HCT116 (cell line): ENCODE data around the gene SLC66A2. TPM values are rescaled to one million over a fixed set of nuclear protein-coding genes. Genes with fewer than 3 reads are reported as not detected.

Experiments used
- ATAC-seq: fragments of 200-7000 bp; cut with Tn5 transposase; 2 replicates; pipeline ENCODE4 v1.9.1; 2020; ENCODE audit warnings: mild to moderate bottlenecking, moderate library complexity
- BruUV-seq: library from RNA; stranded (reverse); fragments of 400-500 nt; replicated peaks from 2 replicates; lab custom pipeline; 2021; lab: Mats Ljungman, UMichigan
- CTCF ChIA-PET: fragments of 300-600 bp; sonication (Branson Sonifier 250); formaldehyde crosslinking; loops from one replicate; lab custom pipeline; 2021; ENCODE audit warnings: antibody characterized with exemption; lab: Charles Lee
- POLR2A ChIA-PET: fragments of 300-600, 350-600 bp; sonication (Branson Sonifier 250); formaldehyde crosslinking; loops from one replicate; lab custom pipeline; 2021; ENCODE audit warnings: antibody characterized with exemption; lab: Charles Lee
- RAD21 ChIA-PET, 2 experiments: fragments of 300-600 bp; sonication (Branson Sonifier 250); formaldehyde crosslinking; loops; one replicate each; lab custom pipeline; 2023; ENCODE audit warnings: low total read pairs in 2 of 2; ENCODE audit not compliant: uncharacterized antibody in 2 of 2, unreplicated experiment in 2 of 2, low non-redundant PET in 1 of 2; lab: Charles Lee
- DNase-seq: peaks from one replicate; pipeline ENCODE4 v3.0.0-alpha.2; 2010; ENCODE audit warnings: low read depth, low spot score
- H2AFZ ChIP-seq: fragments of 200-600 bp; shearing (Covaris generic), sonication (generic); 2 replicates; pipeline ENCODE4 v1.6.1; 2017; ENCODE audit warnings: low read depth, mixed run types, mixed read lengths, antibody characterized with exemption, low read length; ENCODE audit not compliant: poor library complexity, severe bottlenecking
- H3K27ac ChIP-seq: 2 replicates; pipeline ENCODE4 v1.5.1; 2012; ENCODE audit warnings: low read depth, low read length
- H3K27me3 ChIP-seq: fragments of 200-600 bp; sonication (generic); 2 replicates; pipeline ENCODE4 v1.6.1; 2016; ENCODE audit warnings: mixed run types, low read length, mixed read lengths; ENCODE audit not compliant: insufficient read depth
- H3K36me3 ChIP-seq, 2 experiments: fragments of 200-500 bp in 1 of 2; fragments of 200-600 bp in 1 of 2; sonication (Bioruptor generic) in 1 of 2; sonication (generic) in 1 of 2; 2 replicates each; pipeline versions ENCODE4 v1.5.1 to v1.6.1; 2014 to 2016; ENCODE audit warnings: low read length in 2 of 2, inconsistent platforms in 1 of 2, mixed read lengths in 1 of 2, mixed run types in 1 of 2; ENCODE audit not compliant: insufficient read depth in 2 of 2, control insufficient read depth in 1 of 2
- H3K4me1 ChIP-seq, 2 experiments: fragments of 200-600 bp in 1 of 2; sonication (generic) in 1 of 2; 2 replicates each; pipeline versions ENCODE4 v1.5.1 to v1.6.1; 2012 to 2017; ENCODE audit warnings: low read length in 2 of 2, inconsistent platforms in 1 of 2, mild to moderate bottlenecking in 1 of 2, mixed read lengths in 1 of 2, mixed run types in 1 of 2, moderate library complexity in 1 of 2; ENCODE audit not compliant: insufficient read depth in 2 of 2, control insufficient read depth in 1 of 2
- H3K4me2 ChIP-seq: fragments of 200-600 bp; sonication (generic); 2 replicates; pipeline ENCODE4 v1.6.1; 2017; ENCODE audit warnings: mixed run types, low read length, mixed read lengths
- H3K4me3 ChIP-seq, 2 experiments: fragments of 200-600 bp in 1 of 2; sonication (generic) in 1 of 2; replicated peaks in 1 of 2; 2 replicates each; pipeline ENCODE4 v1.5.1; 2011 to 2016; ENCODE audit warnings: low read length in 2 of 2, control low read depth in 1 of 2, low read depth in 1 of 2, mild to moderate bottlenecking in 1 of 2, mixed read lengths in 1 of 2, mixed run types in 1 of 2
- H3K79me2 ChIP-seq: fragments of 200-600 bp; sonication (generic); 2 replicates; pipeline ENCODE4 v1.6.1; 2017; ENCODE audit warnings: mild to moderate bottlenecking, mixed run types, low read length, moderate library complexity, mixed read lengths; ENCODE audit not compliant: insufficient read depth
- H3K9ac ChIP-seq: fragments of 200-600 bp; sonication (generic); 2 replicates; pipeline ENCODE4 v1.6.1; 2016; ENCODE audit warnings: low read length, mixed read lengths
- H3K9me2 ChIP-seq: fragments of 200-600 bp; sonication (generic), shearing (Covaris generic); 2 replicates; pipeline ENCODE4 v1.6.1; 2017; ENCODE audit warnings: mixed run types, mild to moderate bottlenecking, moderate library complexity; ENCODE audit not compliant: insufficient read depth
- H3K9me3 ChIP-seq, 2 experiments: fragments of 200-500 bp in 1 of 2; fragments of 200-600 bp in 1 of 2; sonication (Bioruptor generic) in 1 of 2; sonication (generic) in 1 of 2; 2 replicates each; pipeline ENCODE4 v1.6.1; 2014 to 2017; ENCODE audit warnings: low read length in 2 of 2, mixed read lengths in 2 of 2, inconsistent platforms in 1 of 2, low read depth in 1 of 2, mild to moderate bottlenecking in 1 of 2, mixed run types in 1 of 2, moderate library complexity in 1 of 2; ENCODE audit not compliant: control insufficient read depth in 1 of 2, insufficient read depth in 1 of 2
- H4K20me1 ChIP-seq: fragments of 200-600 bp; sonication (generic), shearing (Covaris generic); 2 replicates; pipeline ENCODE4 v1.6.1; 2017; ENCODE audit warnings: mixed run types, mild to moderate bottlenecking, moderate library complexity; ENCODE audit not compliant: insufficient read depth
- CBX3 ChIP-seq: IDR thresholded peaks from 2 replicates; pipeline ENCODE4 v1.6.1; 2012; ENCODE audit warnings: low read depth
- EZH2phosphoT487 ChIP-seq: fragments of 200-600 bp; IDR thresholded peaks from 2 replicates; pipeline ENCODE4 v1.6.1; 2018; ENCODE audit warnings: antibody characterized with exemption, borderline replicate concordance
- POLR2A ChIP-seq: IDR thresholded peaks from 2 replicates; pipeline ENCODE4 v1.7.0; 2011; ENCODE audit warnings: borderline replicate concordance; ENCODE audit not compliant: insufficient read depth, insufficient read length; ENCODE audit errors: extremely low read depth
- RAD21 ChIP-seq: IDR thresholded peaks from 2 replicates; pipeline ENCODE4 v1.6.1; 2012; ENCODE audit warnings: low read depth, mild to moderate bottlenecking
- SP1 ChIP-seq: IDR thresholded peaks from 2 replicates; pipeline ENCODE4 v1.6.1; 2012; ENCODE audit warnings: low read depth
- SRF ChIP-seq: IDR thresholded peaks from 2 replicates; pipeline ENCODE4 v1.6.1; 2012; ENCODE audit warnings: low read depth
- TCF7L2 ChIP-seq: IDR thresholded peaks from 2 replicates; pipeline ENCODE4 v1.7.0; 2011; ENCODE audit warnings: borderline replicate concordance, inconsistent platforms; ENCODE audit not compliant: insufficient read depth, insufficient read length; ENCODE audit errors: extremely low read depth
- ZNF274 ChIP-seq: fragments of 200-500 bp; sonication (Bioruptor generic); IDR thresholded peaks from 2 replicates; pipeline ENCODE4 v1.6.1; 2014; ENCODE audit warnings: mild to moderate bottlenecking, low read depth, low read length, inconsistent platforms
- intact Hi-C: fragments of 100-400 bp; cut with micrococcal nuclease; formaldehyde crosslinking; loops from 2 replicates; pipeline ENCODE4 v1.10.0; 2022
- total RNA-seq: library from RNA; stranded (reverse); gene quantifications from one replicate; pipeline ENCODE4 v1.2.1, GENCODE V29; 2021; ENCODE audit not compliant: unreplicated experiment
- TF ChIP-seq, protein P1 (sequence below): IDR thresholded peaks from 2 replicates; pipeline ENCODE4 v1.6.1; 2011; ENCODE audit warnings: mild to moderate bottlenecking, low read length, moderate library complexity; ENCODE audit not compliant: insufficient replicate concordance; ENCODE audit errors: extremely low read depth

SLC66A2 gene
- total RNA-seq, 1 experiment from 2014 or later, result 44.9 TPM

GRCh38 chr18:79949697-79950487 is 1.6 kb downstream of the SLC66A2 start:
- Histone ChIP-seq H3K4me2 (peak overlapping the region; percentile 79), H3K27ac (no peak overlapping the region), H3K9ac (peak overlapping the region; percentile 81), H3K4me1 (peaks cover 3 to 16% of the 10 kb centered on the region in 2 experiments; a peak in 2 of 4 replicates), H3K9me3 (no peaks in the 10 kb centered on the region), H3K36me3 (peaks cover 0 to 11% of the 10 kb centered on the region in 2 experiments; a peak in 1 of 4 replicates), H3K79me2 (peaks cover 60% of the 10 kb centered on the region), H3K27me3 (no peaks in the 10 kb centered on the region), H3K9me2 (no peaks in the 10 kb centered on the region), H2AFZ (no peak overlapping the region), H4K20me1 (peaks cover 3% of the 10 kb centered on the region; the same call in 1 of the 2 replicates), H3K4me3 (peak overlapping the region; percentile 63 to 70)
- ATAC-seq (no peak), DNase-seq (no peak)
- RAD21 ChIA-PET, result no interaction called here
- POLR2A ChIA-PET, result no interaction called here
- BruUV-seq, result TSS peak; percentile 67
- TF ChIP-seq ZNF274 (no peak), TCF7L2 (no peak), CBX3 (no peak), SP1 (no peak), SRF (no peak), EZH2phosphoT487 (no peak), RAD21 (no peak), POLR2A (no peak)
- TF ChIP-seq, protein P1, sequence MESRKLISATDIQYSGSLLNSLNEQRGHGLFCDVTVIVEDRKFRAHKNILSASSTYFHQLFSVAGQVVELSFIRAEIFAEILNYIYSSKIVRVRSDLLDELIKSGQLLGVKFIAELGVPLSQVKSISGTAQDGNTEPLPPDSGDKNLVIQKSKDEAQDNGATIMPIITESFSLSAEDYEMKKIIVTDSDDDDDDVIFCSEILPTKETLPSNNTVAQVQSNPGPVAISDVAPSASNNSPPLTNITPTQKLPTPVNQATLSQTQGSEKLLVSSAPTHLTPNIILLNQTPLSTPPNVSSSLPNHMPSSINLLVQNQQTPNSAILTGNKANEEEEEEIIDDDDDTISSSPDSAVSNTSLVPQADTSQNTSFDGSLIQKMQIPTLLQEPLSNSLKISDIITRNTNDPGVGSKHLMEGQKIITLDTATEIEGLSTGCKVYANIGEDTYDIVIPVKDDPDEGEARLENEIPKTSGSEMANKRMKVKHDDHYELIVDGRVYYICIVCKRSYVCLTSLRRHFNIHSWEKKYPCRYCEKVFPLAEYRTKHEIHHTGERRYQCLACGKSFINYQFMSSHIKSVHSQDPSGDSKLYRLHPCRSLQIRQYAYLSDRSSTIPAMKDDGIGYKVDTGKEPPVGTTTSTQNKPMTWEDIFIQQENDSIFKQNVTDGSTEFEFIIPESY, result no peak
- CTCF ChIA-PET, result no interaction called here
- intact Hi-C loops, result no loop called here
